HCT116 (cell line): ENCODE measurements around the gene CREB3. TPM values are rescaled to one million over a fixed set of nuclear protein-coding genes. Genes with fewer than 3 reads are reported as not detected.

Experiments
- ATAC-seq: fragments of 200-7000 bp; cut with Tn5 transposase; 2 replicates; pipeline ENCODE4 v1.9.1; 2020; ENCODE audit warnings: mild to moderate bottlenecking, moderate library complexity
- BruUV-seq: library from RNA; stranded (reverse); fragments of 400-500 nt; replicated peaks from 2 replicates; lab custom pipeline; 2021; lab: Mats Ljungman, UMichigan
- CTCF ChIA-PET: fragments of 300-600 bp; sonication (Branson Sonifier 250); formaldehyde crosslinking; loops from one replicate; lab custom pipeline; 2021; ENCODE audit warnings: antibody characterized with exemption; lab: Charles Lee
- POLR2A ChIA-PET: fragments of 300-600, 350-600 bp; sonication (Branson Sonifier 250); formaldehyde crosslinking; loops from one replicate; lab custom pipeline; 2021; ENCODE audit warnings: antibody characterized with exemption; lab: Charles Lee
- RAD21 ChIA-PET, 2 experiments: fragments of 300-600 bp; sonication (Branson Sonifier 250); formaldehyde crosslinking; loops; one replicate each; lab custom pipeline; 2023; ENCODE audit warnings: low total read pairs in 2 of 2; ENCODE audit not compliant: uncharacterized antibody in 2 of 2, unreplicated experiment in 2 of 2, low non-redundant PET in 1 of 2; lab: Charles Lee
- DNase-seq: peaks from one replicate; pipeline ENCODE4 v3.0.0-alpha.2; 2010; ENCODE audit warnings: low read depth, low spot score
- H2AFZ ChIP-seq: fragments of 200-600 bp; shearing (Covaris generic), sonication (generic); 2 replicates; pipeline ENCODE4 v1.6.1; 2017; ENCODE audit warnings: low read depth, mixed run types, mixed read lengths, antibody characterized with exemption, low read length; ENCODE audit not compliant: poor library complexity, severe bottlenecking
- H3K27ac ChIP-seq: 2 replicates; pipeline ENCODE4 v1.5.1; 2012; ENCODE audit warnings: low read depth, low read length
- H3K27me3 ChIP-seq: fragments of 200-600 bp; sonication (generic); 2 replicates; pipeline ENCODE4 v1.6.1; 2016; ENCODE audit warnings: mixed run types, low read length, mixed read lengths; ENCODE audit not compliant: insufficient read depth
- H3K36me3 ChIP-seq, 2 experiments: fragments of 200-500 bp in 1 of 2; fragments of 200-600 bp in 1 of 2; sonication (Bioruptor generic) in 1 of 2; sonication (generic) in 1 of 2; 2 replicates each; pipeline versions ENCODE4 v1.5.1 to v1.6.1; 2014 to 2016; ENCODE audit warnings: low read length in 2 of 2, inconsistent platforms in 1 of 2, mixed read lengths in 1 of 2, mixed run types in 1 of 2; ENCODE audit not compliant: insufficient read depth in 2 of 2, control insufficient read depth in 1 of 2
- H3K4me1 ChIP-seq, 2 experiments: fragments of 200-600 bp in 1 of 2; sonication (generic) in 1 of 2; 2 replicates each; pipeline versions ENCODE4 v1.5.1 to v1.6.1; 2012 to 2017; ENCODE audit warnings: low read length in 2 of 2, inconsistent platforms in 1 of 2, mild to moderate bottlenecking in 1 of 2, mixed read lengths in 1 of 2, mixed run types in 1 of 2, moderate library complexity in 1 of 2; ENCODE audit not compliant: insufficient read depth in 2 of 2, control insufficient read depth in 1 of 2
- H3K4me2 ChIP-seq: fragments of 200-600 bp; sonication (generic); 2 replicates; pipeline ENCODE4 v1.6.1; 2017; ENCODE audit warnings: mixed run types, low read length, mixed read lengths
- H3K4me3 ChIP-seq, 2 experiments: fragments of 200-600 bp in 1 of 2; sonication (generic) in 1 of 2; replicated peaks in 1 of 2; 2 replicates each; pipeline ENCODE4 v1.5.1; 2011 to 2016; ENCODE audit warnings: low read length in 2 of 2, control low read depth in 1 of 2, low read depth in 1 of 2, mild to moderate bottlenecking in 1 of 2, mixed read lengths in 1 of 2, mixed run types in 1 of 2
- H3K79me2 ChIP-seq: fragments of 200-600 bp; sonication (generic); 2 replicates; pipeline ENCODE4 v1.6.1; 2017; ENCODE audit warnings: mild to moderate bottlenecking, mixed run types, low read length, moderate library complexity, mixed read lengths; ENCODE audit not compliant: insufficient read depth
- H3K9ac ChIP-seq: fragments of 200-600 bp; sonication (generic); 2 replicates; pipeline ENCODE4 v1.6.1; 2016; ENCODE audit warnings: low read length, mixed read lengths
- H3K9me2 ChIP-seq: fragments of 200-600 bp; sonication (generic), shearing (Covaris generic); 2 replicates; pipeline ENCODE4 v1.6.1; 2017; ENCODE audit warnings: mixed run types, mild to moderate bottlenecking, moderate library complexity; ENCODE audit not compliant: insufficient read depth
- H3K9me3 ChIP-seq, 2 experiments: fragments of 200-500 bp in 1 of 2; fragments of 200-600 bp in 1 of 2; sonication (Bioruptor generic) in 1 of 2; sonication (generic) in 1 of 2; 2 replicates each; pipeline ENCODE4 v1.6.1; 2014 to 2017; ENCODE audit warnings: low read length in 2 of 2, mixed read lengths in 2 of 2, inconsistent platforms in 1 of 2, low read depth in 1 of 2, mild to moderate bottlenecking in 1 of 2, mixed run types in 1 of 2, moderate library complexity in 1 of 2; ENCODE audit not compliant: control insufficient read depth in 1 of 2, insufficient read depth in 1 of 2
- H4K20me1 ChIP-seq: fragments of 200-600 bp; sonication (generic), shearing (Covaris generic); 2 replicates; pipeline ENCODE4 v1.6.1; 2017; ENCODE audit warnings: mixed run types, mild to moderate bottlenecking, moderate library complexity; ENCODE audit not compliant: insufficient read depth
- CEBPB ChIP-seq: IDR thresholded peaks from 2 replicates; pipeline ENCODE4 v1.6.1; 2012; ENCODE audit warnings: low read depth
- EGR1 ChIP-seq: IDR thresholded peaks from 2 replicates; pipeline ENCODE4 v1.6.1; 2012; ENCODE audit warnings: low read depth
- ELF1 ChIP-seq: IDR thresholded peaks from 2 replicates; pipeline ENCODE4 v1.6.1; 2012; ENCODE audit warnings: low read depth, borderline replicate concordance
- EZH2 ChIP-seq: fragments of 200-600 bp; sonication (generic); IDR thresholded peaks from 2 replicates; pipeline ENCODE4 v1.6.1; 2017; ENCODE audit warnings: antibody characterized with exemption, mixed run types
- JUND ChIP-seq: IDR thresholded peaks from 2 replicates; pipeline ENCODE4 v1.6.1; 2012
- POLR2AphosphoS5 ChIP-seq: IDR thresholded peaks from 2 replicates; pipeline ENCODE4 v1.6.1; 2011; ENCODE audit warnings: mild to moderate bottlenecking, low read depth, low read length, moderate library complexity
- RAD21 ChIP-seq: IDR thresholded peaks from 2 replicates; pipeline ENCODE4 v1.6.1; 2012; ENCODE audit warnings: low read depth, mild to moderate bottlenecking
- SIN3A ChIP-seq: IDR thresholded peaks from 2 replicates; pipeline ENCODE4 v1.6.1; 2012; ENCODE audit warnings: low read depth
- TCF7L2 ChIP-seq: IDR thresholded peaks from 2 replicates; pipeline ENCODE4 v1.7.0; 2011; ENCODE audit warnings: borderline replicate concordance, inconsistent platforms; ENCODE audit not compliant: insufficient read depth, insufficient read length; ENCODE audit errors: extremely low read depth
- ZFX ChIP-seq: fragments of 450-650 bp; IDR thresholded peaks from 2 replicates; pipeline ENCODE4 v1.6.1; 2017
- ZNF274 ChIP-seq: fragments of 200-500 bp; sonication (Bioruptor generic); IDR thresholded peaks from 2 replicates; pipeline ENCODE4 v1.6.1; 2014; ENCODE audit warnings: mild to moderate bottlenecking, low read depth, low read length, inconsistent platforms
- intact Hi-C: fragments of 100-400 bp; cut with micrococcal nuclease; formaldehyde crosslinking; loops from 2 replicates; pipeline ENCODE4 v1.10.0; 2022
- total RNA-seq: library from RNA; stranded (reverse); gene quantifications from one replicate; pipeline ENCODE4 v1.2.1, GENCODE V29; 2021; ENCODE audit not compliant: unreplicated experiment
- TF ChIP-seq, protein P1 (sequence below), 3 experiments: fragments of 200-600 bp in 1 of 3; sonication (generic) in 1 of 3; IDR thresholded peaks in 2 of 3; conservative IDR thresholded peaks in 1 of 3; 2 replicates each; pipeline ENCODE4 v1.5.1; 2012 to 2017; ENCODE audit warnings: low read depth in 2 of 3, low read length in 2 of 3, antibody characterized with exemption in 1 of 3, borderline replicate concordance in 1 of 3, control low read depth in 1 of 3, mild to moderate bottlenecking in 1 of 3, mixed read lengths in 1 of 3, mixed run types in 1 of 3, moderate library complexity in 1 of 3; ENCODE audit not compliant: insufficient read depth in 1 of 3

The CREB3 gene
- total RNA-seq, 1 experiment from 2014 or later, result 22.3 TPM

DNA sequence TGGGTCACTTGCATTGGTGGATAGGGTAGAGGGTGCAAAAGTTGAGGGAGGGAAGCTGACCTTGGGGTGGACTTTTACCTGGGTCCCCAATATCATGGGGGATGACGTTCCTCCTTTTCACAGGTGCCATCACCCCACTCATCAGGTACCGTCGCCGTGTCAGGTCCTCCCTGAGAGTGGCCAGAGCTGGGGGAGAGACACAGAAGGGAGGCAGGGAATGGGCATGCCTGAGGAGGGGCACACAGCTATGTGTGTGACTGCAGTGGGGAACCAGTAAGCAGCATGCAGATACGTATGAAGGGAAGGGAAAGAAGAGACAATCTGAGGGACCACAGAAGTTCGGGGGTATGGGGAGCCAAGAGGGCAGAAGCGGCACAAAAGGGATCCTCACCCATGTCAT, 6.5 kb downstream of the CREB3 start:
- ChIA-PET RAD21 (no interaction called here), CTCF (no interaction called here), POLR2A (no interaction called here)
- Histone ChIP-seq H3K27ac (no peak overlapping the region), H3K9ac (no peak overlapping the region), H4K20me1 (no peaks in the 10 kb centered on the region), H3K36me3 (peaks cover 59 to 71% of the 10 kb centered on the region in 2 experiments), H2AFZ (no peak overlapping the region), H3K4me1 (peaks cover 4 to 5% of the 10 kb centered on the region in 2 experiments), H3K4me3 (no peak overlapping the region), H3K79me2 (peaks cover 22% of the 10 kb centered on the region; the same call in 1 of the 2 replicates), H3K9me2 (no peaks in the 10 kb centered on the region), H3K27me3 (no peaks in the 10 kb centered on the region), H3K9me3 (no peaks in the 10 kb centered on the region), H3K4me2 (no peak overlapping the region)
- BruUV-seq, result no TSS peak
- no peak for TF ChIP-seq TCF7L2
- TF ChIP-seq JUND, result no peak
- TF ChIP-seq, protein P1, sequence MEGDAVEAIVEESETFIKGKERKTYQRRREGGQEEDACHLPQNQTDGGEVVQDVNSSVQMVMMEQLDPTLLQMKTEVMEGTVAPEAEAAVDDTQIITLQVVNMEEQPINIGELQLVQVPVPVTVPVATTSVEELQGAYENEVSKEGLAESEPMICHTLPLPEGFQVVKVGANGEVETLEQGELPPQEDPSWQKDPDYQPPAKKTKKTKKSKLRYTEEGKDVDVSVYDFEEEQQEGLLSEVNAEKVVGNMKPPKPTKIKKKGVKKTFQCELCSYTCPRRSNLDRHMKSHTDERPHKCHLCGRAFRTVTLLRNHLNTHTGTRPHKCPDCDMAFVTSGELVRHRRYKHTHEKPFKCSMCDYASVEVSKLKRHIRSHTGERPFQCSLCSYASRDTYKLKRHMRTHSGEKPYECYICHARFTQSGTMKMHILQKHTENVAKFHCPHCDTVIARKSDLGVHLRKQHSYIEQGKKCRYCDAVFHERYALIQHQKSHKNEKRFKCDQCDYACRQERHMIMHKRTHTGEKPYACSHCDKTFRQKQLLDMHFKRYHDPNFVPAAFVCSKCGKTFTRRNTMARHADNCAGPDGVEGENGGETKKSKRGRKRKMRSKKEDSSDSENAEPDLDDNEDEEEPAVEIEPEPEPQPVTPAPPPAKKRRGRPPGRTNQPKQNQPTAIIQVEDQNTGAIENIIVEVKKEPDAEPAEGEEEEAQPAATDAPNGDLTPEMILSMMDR (IDR thresholded peaks at IDR 0.05 in 2 of 3, conservative IDR thresholded peaks at IDR 0.05 in 1 of 3; ENCODE audit: borderline replicate concordance in 1 of 3, insufficient read depth in 1 of 3, low read depth in 2 of 3, low read length in 2 of 3), result no peak
- TF ChIP-seq RAD21, result no peak
- TF ChIP-seq CEBPB, result no peak
- TF ChIP-seq SIN3A, result no peak
- TF ChIP-seq ELF1, result no peak
- no peak for TF ChIP-seq ZFX
- DNase-seq, result no peak
- intact Hi-C loops, result no loop called here
- no peak for ATAC-seq

- no peaks in the 10 kb centered on the region for H4K20me1 ChIP-seq
- H3K9me3 ChIP-seq, result no peaks in the 10 kb centered on the region
- no peaks in the 10 kb centered on the region for H3K27me3 ChIP-seq
- no peak overlapping the region for H3K9ac ChIP-seq
- no TSS peak for BruUV-seq
- no peak overlapping the region for H3K27ac ChIP-seq
- H3K4me2 ChIP-seq, result no peak overlapping the region
- no peaks in the 10 kb centered on the region; a peak in 1 of 4 replicates for H3K4me1 ChIP-seq
- no peaks in the 10 kb centered on the region for H3K9me2 ChIP-seq
- no peak for DNase-seq
- CTCF ChIA-PET, result no interaction called here
- peaks cover 64 to 72% of the 10 kb centered on the region in 2 experiments for H3K36me3 ChIP-seq
- no peak overlapping the region for H2AFZ ChIP-seq
- H3K79me2 ChIP-seq, result peaks cover 28% of the 10 kb centered on the region
- intact Hi-C loops, result no loop called here
- no peak overlapping the region for H3K4me3 ChIP-seq
- TF ChIP-seq ZNF274, result no peak
- TF ChIP-seq POLR2AphosphoS5, result no peak
- TF ChIP-seq EZH2, result no peak
- TF ChIP-seq, protein P1 (IDR thresholded peaks at IDR 0.05 in 2 of 3, conservative IDR thresholded peaks at IDR 0.05 in 1 of 3; ENCODE audit: borderline replicate concordance in 1 of 3, insufficient read depth in 1 of 3, low read depth in 2 of 3, low read length in 2 of 3), result no peak
- TF ChIP-seq JUND, result no peak
- no peak for TF ChIP-seq EGR1
- no peak for ATAC-seq
- POLR2A ChIA-PET, result no interaction called here
- RAD21 ChIA-PET, result no interaction called here
Measured at GRCh38 chr9:35740243-35740642, 7.8 kb downstream of the CREB3 start.
